A673 (cell line): ENCODE data around the gene GDA. TPM values are rescaled to one million over a fixed set of nuclear protein-coding genes. Genes with fewer than 3 reads are reported as not detected.
A peak's percentile ranks its signal among the peaks of the same experiment; 100 is the strongest.

Experiments
- BruUV-seq: library from RNA; stranded (reverse); fragments of 400-500 nt; replicated peaks from 2 replicates; lab custom pipeline; 2021; lab: Mats Ljungman, UMichigan
- CTCF ChIA-PET: fragments of 300-600 bp; sonication (Branson Sonifier 250); formaldehyde crosslinking; loops from one replicate; lab custom pipeline; 2022; ENCODE audit warnings: antibody characterized with exemption; lab: Charles Lee
- POLR2A ChIA-PET: fragments of 300-600 bp; sonication (Branson Sonifier 250); formaldehyde crosslinking; loops from one replicate; lab custom pipeline; 2022; ENCODE audit warnings: antibody characterized with exemption; ENCODE audit not compliant: low non-redundant PET; lab: Charles Lee
- DNase-seq: peaks from one replicate; pipeline ENCODE4 v3.0.0-alpha.2; 2015; ENCODE audit warnings: low spot score
- H3K27ac ChIP-seq: fragments of 200-600 bp; sonication (generic); 2 replicates; pipeline ENCODE4 v1.5.1; 2016; ENCODE audit warnings: mixed run types, low read depth, mild to moderate bottlenecking, mixed read lengths, antibody characterized with exemption, low read length; ENCODE audit not compliant: poor library complexity, severe bottlenecking
- H3K27me3 ChIP-seq: fragments of 200-600 bp; sonication (generic); replicated peaks from 2 replicates; pipeline ENCODE4 v1.6.1; 2017; ENCODE audit warnings: mixed run types, low read depth, mild to moderate bottlenecking, mixed read lengths, antibody characterized with exemption, low read length; ENCODE audit not compliant: insufficient read depth, poor library complexity
- H3K36me3 ChIP-seq: fragments of 200-600 bp; sonication (generic); 2 replicates; pipeline ENCODE4 v1.6.1; 2016; ENCODE audit warnings: mixed run types, mild to moderate bottlenecking, mixed read lengths, antibody characterized with exemption, low read length; ENCODE audit not compliant: insufficient read depth, poor library complexity, severe bottlenecking
- H3K4me1 ChIP-seq: fragments of 200-600 bp; sonication (generic); 2 replicates; pipeline ENCODE4 v1.6.1; 2017; ENCODE audit warnings: mixed run types, mild to moderate bottlenecking, mixed read lengths, antibody characterized with exemption, low read length; ENCODE audit not compliant: insufficient read depth, poor library complexity, severe bottlenecking
- H3K4me3 ChIP-seq: fragments of 200-600 bp; sonication (generic); 2 replicates; pipeline ENCODE4 v1.5.1; 2016; ENCODE audit warnings: low read depth, mixed run types, mild to moderate bottlenecking, mixed read lengths, low read length; ENCODE audit not compliant: poor library complexity, severe bottlenecking
- H3K9me3 ChIP-seq: fragments of 200-600 bp; sonication (generic); 2 replicates; pipeline ENCODE4 v1.6.1; 2016; ENCODE audit warnings: mixed run types, low read depth, mild to moderate bottlenecking, mixed read lengths, antibody characterized with exemption, low read length; ENCODE audit not compliant: poor library complexity, severe bottlenecking
- EZH2 ChIP-seq: fragments of 200-600 bp; sonication (generic); IDR thresholded peaks from 2 replicates; pipeline ENCODE4 v1.6.1; 2017; ENCODE audit warnings: borderline replicate concordance, low read depth, mild to moderate bottlenecking, mixed read lengths, antibody characterized with exemption, low read length; ENCODE audit not compliant: poor library complexity, severe bottlenecking
- intact Hi-C: fragments of 100-400 bp; cut with micrococcal nuclease; formaldehyde crosslinking; loops from one replicate; pipeline ENCODE4 v1.10.0; 2022; ENCODE audit not compliant: unreplicated experiment
- total RNA-seq: library from RNA; stranded (reverse); gene quantifications from 2 replicates; pipeline ENCODE4 v1.2.3, GENCODE V29; 2021
- TF ChIP-seq, protein P1 (sequence below): fragments of 300-800, 200-600 bp; sonication (generic); conservative IDR thresholded peaks from 2 replicates; pipeline ENCODE4 v1.5.1; 2017; ENCODE audit warnings: low read depth, mild to moderate bottlenecking, antibody characterized with exemption, low read length, moderate library complexity, mixed read lengths

Gene GDA
- total RNA-seq, 1 experiment from 2014 or later: not detected

DNA sequence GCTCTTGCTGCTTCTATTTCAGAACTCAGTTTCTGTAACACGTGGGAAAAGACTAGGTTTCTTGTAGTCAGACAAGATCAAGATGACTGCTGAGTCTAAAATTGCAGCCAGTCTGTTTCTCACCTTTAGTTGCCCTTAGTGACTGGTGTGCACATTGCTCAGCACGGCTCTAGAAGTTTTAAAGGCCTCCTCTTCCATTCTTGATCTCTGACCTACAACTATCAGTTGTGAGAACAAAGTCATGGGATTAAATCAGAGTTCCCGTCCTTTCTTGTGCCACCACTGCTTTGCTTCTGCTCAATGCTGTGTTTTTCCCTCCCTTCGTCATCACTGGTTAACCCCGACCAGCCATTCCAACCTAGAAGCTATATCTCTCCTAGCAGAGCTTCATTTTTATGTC, 52.8 kb downstream of the GDA start:
- BruUV-seq: no TSS peak
- no peak for DNase-seq
- Histone ChIP-seq H3K4me1 (no peaks in the 10 kb centered on the region), H3K36me3 (no peaks in the 10 kb centered on the region), H3K27me3 (no peaks in the 10 kb centered on the region), H3K4me3 (no peak overlapping the region), H3K27ac (no peak overlapping the region), H3K9me3 (no peaks in the 10 kb centered on the region)
- POLR2A ChIA-PET: no interaction called here
- TF ChIP-seq EZH2: no peak
- TF ChIP-seq, protein P1, sequence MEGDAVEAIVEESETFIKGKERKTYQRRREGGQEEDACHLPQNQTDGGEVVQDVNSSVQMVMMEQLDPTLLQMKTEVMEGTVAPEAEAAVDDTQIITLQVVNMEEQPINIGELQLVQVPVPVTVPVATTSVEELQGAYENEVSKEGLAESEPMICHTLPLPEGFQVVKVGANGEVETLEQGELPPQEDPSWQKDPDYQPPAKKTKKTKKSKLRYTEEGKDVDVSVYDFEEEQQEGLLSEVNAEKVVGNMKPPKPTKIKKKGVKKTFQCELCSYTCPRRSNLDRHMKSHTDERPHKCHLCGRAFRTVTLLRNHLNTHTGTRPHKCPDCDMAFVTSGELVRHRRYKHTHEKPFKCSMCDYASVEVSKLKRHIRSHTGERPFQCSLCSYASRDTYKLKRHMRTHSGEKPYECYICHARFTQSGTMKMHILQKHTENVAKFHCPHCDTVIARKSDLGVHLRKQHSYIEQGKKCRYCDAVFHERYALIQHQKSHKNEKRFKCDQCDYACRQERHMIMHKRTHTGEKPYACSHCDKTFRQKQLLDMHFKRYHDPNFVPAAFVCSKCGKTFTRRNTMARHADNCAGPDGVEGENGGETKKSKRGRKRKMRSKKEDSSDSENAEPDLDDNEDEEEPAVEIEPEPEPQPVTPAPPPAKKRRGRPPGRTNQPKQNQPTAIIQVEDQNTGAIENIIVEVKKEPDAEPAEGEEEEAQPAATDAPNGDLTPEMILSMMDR: no peak
- CTCF ChIA-PET: no interaction called here
- intact Hi-C loops: loop anchor here (5.0 kb wide), 2 partner anchors 55 to 165 kb away; no protein-coding TSS in a partner anchor

DNA sequence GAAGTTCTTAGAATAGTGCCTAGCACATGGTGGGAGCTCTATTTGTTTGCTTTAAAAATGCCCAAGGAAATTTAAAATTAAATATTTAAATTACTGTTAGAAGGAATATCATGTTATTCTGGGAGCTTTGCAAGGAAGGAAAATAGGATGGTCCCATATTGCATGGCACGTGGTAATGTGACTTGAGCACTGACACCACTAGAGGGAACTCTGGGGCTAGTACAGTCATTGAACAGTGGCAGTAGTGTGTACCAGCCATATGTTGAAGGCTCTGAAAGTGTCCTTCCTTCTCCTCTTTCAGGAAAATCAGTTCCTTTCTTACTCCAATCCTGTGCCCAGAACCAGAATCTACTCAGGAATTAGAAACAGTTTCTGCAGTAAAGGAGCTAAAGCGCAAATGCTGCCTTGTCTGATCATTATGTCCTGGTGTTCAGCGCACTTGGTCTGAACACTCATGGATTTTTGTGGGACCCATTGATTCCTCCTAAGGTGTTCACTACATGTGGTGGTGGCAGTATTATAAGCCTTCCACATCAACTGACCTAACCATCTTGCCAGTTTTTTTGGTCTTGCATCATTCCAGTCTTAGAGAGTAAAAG, 54.1 kb downstream of the GDA start:
- Histone ChIP-seq H3K9me3 (no peaks in the 10 kb centered on the region), H3K4me1 (no peaks in the 10 kb centered on the region), H3K4me3 (no peak overlapping the region), H3K27me3 (no peaks in the 10 kb centered on the region), H3K36me3 (no peaks in the 10 kb centered on the region), H3K27ac (no peak overlapping the region)
- TF ChIP-seq EZH2: no peak
- TF ChIP-seq, protein P1: peak; percentile 76
- DNase-seq: peak; percentile 67
- intact Hi-C loops: loop anchor here (1.0 to 5.0 kb wide), 3 partner anchors 54 to 166 kb away; no protein-coding TSS in a partner anchor
- ChIA-PET POLR2A (no interaction called here), CTCF (interaction anchor here (0.6 to 0.7 kb wide), 3 partner anchors 67 to 69 kb away, joined by 3 to 7 read pairs (median 3); no protein-coding TSS in a partner anchor)
- no TSS peak for BruUV-seq

- intact Hi-C loops: loop anchor here (5.0 kb wide), 2 partner anchors 53 to 167 kb away; no protein-coding TSS in a partner anchor
- TF ChIP-seq EZH2: no peak
- TF ChIP-seq, protein P1: no peak
- POLR2A ChIA-PET: no interaction called here
Measured at GRCh38 chr9:72204062-72204461, 54.8 kb downstream of the GDA start.

More at GRCh38 chr9:72204062-72204461, 54.8 kb downstream of the GDA start:
- CTCF ChIA-PET: interaction anchor here (0.7 kb wide), 1 partner anchor 67 kb away, joined by 3 read pairs; no protein-coding TSS in a partner anchor
- Histone ChIP-seq H3K27me3 (peaks cover 7% of the 10 kb centered on the region), H3K36me3 (no peaks in the 10 kb centered on the region), H3K4me1 (no peaks in the 10 kb centered on the region), H3K27ac (no peak overlapping the region), H3K4me3 (no peak overlapping the region), H3K9me3 (no peaks in the 10 kb centered on the region)
- no TSS peak for BruUV-seq
- DNase-seq: no peak
